IMR-90 (cell line): ENCODE results near the gene ABCA12. TPM values are rescaled to one million over a fixed set of nuclear protein-coding genes. Genes with fewer than 3 reads are reported as not detected.

ENCODE experiments used
- ATAC-seq: fragments of 200-7000 bp; cut with Tn5 transposase; 2 replicates; pipeline ENCODE4 v1.9.1; 2020; ENCODE audit warnings: low read depth, mild to moderate bottlenecking, moderate library complexity
- BruUV-seq: library from RNA; stranded (reverse); fragments of 400-500 nt; replicated peaks from 2 replicates; lab custom pipeline; 2021; lab: Mats Ljungman, UMichigan
- CTCF ChIA-PET: fragments of 300-600 bp; formaldehyde crosslinking; extraction: SDS; loops from one replicate; lab custom pipeline; 2021; ENCODE audit warnings: antibody characterized with exemption; lab: Yijun Ruan, JAX
- POLR2A ChIA-PET: fragments of 300-600 bp; sonication (Branson Sonifier 250); formaldehyde crosslinking; loops from one replicate; lab custom pipeline; 2022; ENCODE audit warnings: antibody characterized with exemption; ENCODE audit not compliant: unreplicated experiment; lab: Charles Lee
- DNase-seq: peaks from one replicate; pipeline ENCODE4 v3.0.0; 2013
- H2AFZ ChIP-seq: replicated peaks from 2 replicates; pipeline ENCODE3; 2013; ENCODE audit warnings: low read length, mild to moderate bottlenecking; ENCODE audit not compliant: poor library complexity
- H2AK5ac ChIP-seq: 2 replicates; pipeline ENCODE4 v1.6.1; 2013; ENCODE audit warnings: low read depth, low read length, inconsistent platforms
- H2AK9ac ChIP-seq: replicated peaks from 2 replicates; pipeline ENCODE3; 2013; ENCODE audit warnings: mild to moderate bottlenecking, low read depth, low read length, moderate library complexity; ENCODE audit not compliant: poor library complexity
- H2BK120ac ChIP-seq: 2 replicates; pipeline ENCODE4 v1.6.1; 2013; ENCODE audit warnings: low read depth, low read length, inconsistent platforms
- H2BK15ac ChIP-seq: 3 replicates; pipeline ENCODE4 v1.6.1; 2013; ENCODE audit warnings: low read depth, low read length, inconsistent platforms
- H2BK20ac ChIP-seq: 2 replicates; pipeline ENCODE4 v1.6.1; 2013; ENCODE audit warnings: low read depth, mild to moderate bottlenecking, inconsistent platforms, low read length, moderate library complexity
- H2BK5ac ChIP-seq: 2 replicates; pipeline ENCODE4 v1.6.1; 2013; ENCODE audit warnings: mild to moderate bottlenecking, low read depth, low read length, inconsistent platforms; ENCODE audit not compliant: poor library complexity, severe bottlenecking
- H3K14ac ChIP-seq: replicated peaks from 2 replicates; pipeline ENCODE4 v1.6.1; 2013; ENCODE audit warnings: low read depth, low read length, inconsistent platforms
- H3K18ac ChIP-seq: 2 replicates; pipeline ENCODE4 v1.6.1; 2013; ENCODE audit warnings: low read depth, low read length, control low read depth
- H3K23ac ChIP-seq: 2 replicates; pipeline ENCODE4 v1.6.1; 2013; ENCODE audit warnings: low read depth, low read length, inconsistent platforms
- H3K27ac ChIP-seq: 2 replicates; pipeline ENCODE4 v1.5.1; 2013; ENCODE audit warnings: mild to moderate bottlenecking, control low read depth, low read length; ENCODE audit not compliant: insufficient read depth
- H3K27me3 ChIP-seq: 2 replicates; pipeline ENCODE4 v1.6.1; 2013; ENCODE audit warnings: low read length; ENCODE audit not compliant: control insufficient read depth, insufficient read depth
- H3K36me3 ChIP-seq: 2 replicates; pipeline ENCODE4 v1.6.1; 2013; ENCODE audit warnings: low read length, mixed read lengths; ENCODE audit not compliant: control insufficient read depth, insufficient read depth
- H3K4ac ChIP-seq: 2 replicates; pipeline ENCODE4 v1.6.1; 2013; ENCODE audit warnings: low read depth, low read length, inconsistent platforms
- H3K4me1 ChIP-seq: 2 replicates; pipeline ENCODE4 v1.6.1; 2013; ENCODE audit warnings: low read length, mixed read lengths; ENCODE audit not compliant: control insufficient read depth, insufficient read depth
- H3K4me2 ChIP-seq: 2 replicates; pipeline ENCODE4 v1.6.1; 2013; ENCODE audit warnings: low read depth, mild to moderate bottlenecking, control low read depth, low read length, moderate library complexity
- H3K4me3 ChIP-seq: 2 replicates; pipeline ENCODE4 v1.5.1; 2013; ENCODE audit warnings: low read depth, mild to moderate bottlenecking, control low read depth, low read length, moderate library complexity; ENCODE audit not compliant: insufficient read depth
- H3K56ac ChIP-seq: 2 replicates; pipeline ENCODE4 v1.6.1; 2013; ENCODE audit warnings: low read length, inconsistent platforms; ENCODE audit not compliant: insufficient read depth; ENCODE audit errors: extremely low read depth
- H3K79me1 ChIP-seq, 2 experiments: 2 replicates each; pipeline ENCODE4 v1.6.1; 2013; ENCODE audit warnings: low read length in 2 of 2, inconsistent platforms in 1 of 2, low read depth in 1 of 2
- H3K9ac ChIP-seq: 2 replicates; pipeline ENCODE4 v1.6.1; 2013; ENCODE audit warnings: low read depth, low read length, control low read depth
- H3K9me1 ChIP-seq: 2 replicates; pipeline ENCODE4 v1.6.1; 2013; ENCODE audit warnings: low read length, inconsistent platforms; ENCODE audit not compliant: insufficient read depth
- H3K9me3 ChIP-seq: 2 replicates; pipeline ENCODE4 v1.6.1; 2013; ENCODE audit warnings: low read length; ENCODE audit not compliant: control insufficient read depth, insufficient read depth
- H4K20me1 ChIP-seq: 2 replicates; pipeline ENCODE4 v1.6.1; 2013; ENCODE audit warnings: low read length, inconsistent platforms; ENCODE audit not compliant: insufficient read depth
- H4K5ac ChIP-seq: 2 replicates; pipeline ENCODE4 v1.6.1; 2013; ENCODE audit warnings: mild to moderate bottlenecking, low read depth, low read length, control low read depth
- H4K8ac ChIP-seq, 2 experiments: 2 replicates each; pipeline ENCODE4 v1.6.1; 2013; ENCODE audit warnings: low read depth in 2 of 2, low read length in 2 of 2, control low read depth in 1 of 2, inconsistent platforms in 1 of 2
- H4K91ac ChIP-seq: 2 replicates; pipeline ENCODE4 v1.6.1; 2013; ENCODE audit warnings: low read depth, low read length, inconsistent platforms; ENCODE audit not compliant: insufficient read depth
- RFX5 ChIP-seq: IDR thresholded peaks from 2 replicates; pipeline ENCODE4 v1.8.0; 2012; ENCODE audit warnings: low read depth, mild to moderate bottlenecking, low read length, moderate library complexity
- SMC3 ChIP-seq: fragments of 150-350 bp; IDR thresholded peaks from 2 replicates; pipeline ENCODE4 v1.6.1; 2016; ENCODE audit warnings: low read depth, mild to moderate bottlenecking, antibody characterized with exemption, low read length, moderate library complexity
- WGBS, 2 experiments: methylation state at CpG; one replicate each; pipeline versions ENCODE4 v1.1.5 to v1.1.7; 2013; ENCODE audit warnings: missing lambda C conversion rate in 2 of 2; ENCODE audit not compliant: insufficient read length in 1 of 2; ENCODE audit errors: extremely low coverage in 2 of 2; 5-methylcytosine and 5-hydroxymethylcytosine counted together
- dilution Hi-C: fragments of 300-500 bp; cut with HindIII; formaldehyde crosslinking; loops from one replicate; pipeline ENCODE4 v1.14.3; 2018; ENCODE audit warnings: low sequenced_read_pairs; ENCODE audit not compliant: unreplicated experiment
- in situ Hi-C: fragments of 300-500 bp; cut with MboI; formaldehyde crosslinking; loops from 3 replicates; pipeline ENCODE4 v1.14.3; 2019; ENCODE audit warnings: low sequenced_read_pairs, inconsistent platforms, mixed read lengths
- intact Hi-C: fragments of 100-400 bp; cut with micrococcal nuclease; formaldehyde crosslinking; loops from 2 replicates; pipeline ENCODE4 v1.10.0; 2022
- polyA plus RNA-seq, 3 experiments: library from polyadenylated mRNA; depleted of rRNA; stranded (reverse); fragments of >200 nt; gene quantifications; 2 replicates each; pipeline ENCODE4 v1.2.3, GENCODE V29; 2012; ENCODE audit warnings: low replicate concordance in 1 of 3
- total RNA-seq: library from RNA; depleted of rRNA; stranded (reverse); fragments of >200 nt; gene quantifications from 2 replicates; pipeline ENCODE4 v1.2.3, GENCODE V29; 2012

ABCA12 gene
- total and polyA plus RNA-seq, 2 of the 4 experiments (the other 2 are of a cell fraction), result under 0.01 TPM; not detected in 1

DNA sequence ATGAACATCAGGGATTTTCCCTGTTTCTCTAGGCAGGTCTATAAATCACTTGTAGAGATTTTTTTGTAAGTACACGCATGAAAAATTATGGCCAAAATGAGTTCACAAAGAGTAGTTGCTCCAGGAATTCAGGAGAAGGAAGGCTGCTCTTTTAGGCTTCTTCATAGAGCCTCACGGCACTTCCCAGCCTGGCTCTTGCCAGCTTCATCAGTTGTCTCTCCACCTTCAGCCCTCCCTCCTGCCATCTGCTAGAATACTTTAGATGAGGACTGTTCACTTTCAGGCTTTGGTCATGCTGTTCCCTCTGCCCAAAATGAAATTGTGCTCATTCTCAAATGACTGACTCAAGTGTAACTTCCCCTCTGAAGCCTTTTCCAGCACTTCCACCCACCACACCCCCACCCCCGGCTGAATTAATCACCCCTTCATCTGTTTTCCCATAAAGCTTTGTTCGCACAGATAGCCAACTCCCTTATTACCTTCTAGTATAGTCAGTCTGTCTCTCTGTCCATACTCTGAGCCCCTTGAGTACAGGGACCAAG is 1.8 kb upstream of the ABCA12 start:
- Histone ChIP-seq H3K56ac (no peak overlapping the region), H3K9me1 (no peaks in the 10 kb centered on the region), H3K27ac (no peak overlapping the region), H3K4me2 (no peak overlapping the region), H3K18ac (no peak overlapping the region), H2AFZ (no peak overlapping the region), H3K4me3 (no peak overlapping the region), H4K8ac (no peak overlapping the region), H3K79me1 (no peaks in the 10 kb centered on the region), H3K9me3 (no peaks in the 10 kb centered on the region), H2BK5ac (no peak overlapping the region), H4K91ac (no peak overlapping the region), H2AK5ac (no peak overlapping the region), H4K5ac (no peak overlapping the region), H3K27me3 (no peaks in the 10 kb centered on the region; the same call in 1 of the 2 replicates), H3K23ac (no peak overlapping the region), H2BK20ac (no peak overlapping the region), H4K20me1 (no peaks in the 10 kb centered on the region), H2AK9ac (no peak overlapping the region), H3K4me1 (peaks cover 3% of the 10 kb centered on the region; the same call in 1 of the 2 replicates), H3K36me3 (no peaks in the 10 kb centered on the region), H3K4ac (no peak overlapping the region), H2BK15ac (no peak overlapping the region), H3K9ac (no peak overlapping the region), H2BK120ac (no peak overlapping the region), H3K14ac (no peak overlapping the region)
- dilution Hi-C loops (no loop called here), in situ Hi-C loops (no loop called here), intact Hi-C loops (no loop called here)
- TF ChIP-seq RFX5 (no peak), SMC3 (no peak)
- 20% methylated on average over 1 of the region's 4 CpGs; no CpG with 5 or more reads in 1 of the 2 experiments for WGBS, 2 experiments
- ChIA-PET POLR2A (no interaction called here), CTCF (no interaction called here)
- BruUV-seq, result no TSS peak
- ATAC-seq (no peak), DNase-seq (no peak)
